KMS-11 (cell line): Measurements from ENCODE around the gene EME2.

Source experiments
- H2AFZ ChIP-seq: fragments of 200-600 bp; sonication (generic); 2 replicates; pipeline ENCODE4 v1.6.1; 2016; ENCODE audit warnings: antibody characterized with exemption, mixed run types, low read depth
- H3K27ac ChIP-seq: fragments of 200-600 bp; sonication (generic); 2 replicates; pipeline ENCODE4 v1.6.1; 2016; ENCODE audit warnings: mild to moderate bottlenecking, mixed run types
- H3K27me3 ChIP-seq: fragments of 200-600 bp; sonication (generic); 2 replicates; pipeline ENCODE4 v1.6.1; 2017; ENCODE audit warnings: mild to moderate bottlenecking, low read depth, mixed run types, moderate library complexity; ENCODE audit not compliant: insufficient read depth
- H3K36me3 ChIP-seq: fragments of 200-600 bp; sonication (generic); 2 replicates; pipeline ENCODE4 v1.6.1; 2017; ENCODE audit warnings: mild to moderate bottlenecking, mixed run types; ENCODE audit not compliant: insufficient read depth
- H3K4me1 ChIP-seq: fragments of 200-600 bp; sonication (generic); 2 replicates; pipeline ENCODE4 v1.6.1; 2016; ENCODE audit warnings: mild to moderate bottlenecking, low read depth, mixed run types; ENCODE audit not compliant: poor library complexity, severe bottlenecking
- H3K4me2 ChIP-seq: fragments of 200-600 bp; sonication (generic); 2 replicates; pipeline ENCODE4 v1.7.0; 2016; ENCODE audit warnings: mild to moderate bottlenecking, mixed run types
- H3K4me3 ChIP-seq: fragments of 200-600 bp; sonication (generic); IDR thresholded peaks from 2 replicates; pipeline ENCODE4 v1.6.1; 2017; ENCODE audit warnings: low read depth, low read length, mixed read lengths; ENCODE audit not compliant: insufficient read depth
- H3K79me2 ChIP-seq: fragments of 200-600 bp; sonication (generic); 2 replicates; pipeline ENCODE4 v1.6.1; 2016; ENCODE audit warnings: low read depth, mixed run types; ENCODE audit not compliant: insufficient read depth
- H3K9ac ChIP-seq: fragments of 200-600 bp; sonication (generic); 2 replicates; pipeline ENCODE4 v1.6.1; 2016; ENCODE audit warnings: mild to moderate bottlenecking, mixed run types
- H4K20me1 ChIP-seq: fragments of 200-600 bp; sonication (generic); 2 replicates; pipeline ENCODE4 v1.6.1; 2016; ENCODE audit warnings: mild to moderate bottlenecking, mixed run types; ENCODE audit not compliant: insufficient read depth
- TF ChIP-seq, protein P1 (sequence below): fragments of 200-600 bp; sonication (generic); conservative IDR thresholded peaks from 2 replicates; pipeline ENCODE4 v1.6.1; 2017; ENCODE audit warnings: low read depth, mild to moderate bottlenecking, antibody characterized with exemption, low read length, moderate library complexity, mixed read lengths

The EME2 gene

DNA sequence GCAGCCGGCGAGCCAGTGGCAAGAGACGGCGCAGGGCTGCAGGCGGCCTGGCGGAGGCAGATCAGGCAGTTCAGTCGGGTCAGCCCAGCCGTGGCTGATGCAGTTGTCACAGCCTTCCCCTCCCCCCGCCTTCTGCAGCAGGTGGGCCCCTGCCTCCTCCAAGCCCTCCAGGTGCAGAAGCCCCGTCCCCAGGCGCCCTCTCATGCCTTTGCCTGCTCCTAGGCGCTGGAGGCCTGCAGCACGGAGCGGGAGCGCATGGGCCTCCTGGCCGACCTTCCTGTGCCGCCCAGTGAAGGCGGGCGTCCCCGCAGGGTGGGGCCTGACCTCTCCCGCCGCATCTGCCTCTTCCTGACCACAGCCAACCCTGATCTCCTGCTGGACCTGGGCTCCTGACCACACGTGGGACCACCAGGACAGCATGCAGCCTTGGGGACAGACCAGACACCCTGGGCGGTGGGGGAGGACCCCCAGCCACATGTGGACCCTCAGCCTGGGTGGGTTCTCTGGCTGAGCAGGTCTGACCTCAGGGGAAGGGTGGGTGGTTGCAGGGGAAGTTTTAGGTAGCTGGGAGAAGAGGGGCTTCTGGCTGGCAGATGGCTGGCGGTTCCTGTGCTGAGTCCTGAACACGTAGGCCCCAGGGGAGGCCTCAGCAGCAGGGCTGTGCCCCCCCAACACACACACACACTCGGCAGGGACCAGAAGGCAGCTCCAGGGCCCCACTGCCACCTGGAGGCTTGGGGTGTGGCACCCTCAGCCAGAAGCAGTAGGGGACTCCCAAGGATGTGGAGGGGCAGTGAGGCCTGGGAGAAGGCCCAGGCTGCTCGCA is 3.4 kb downstream of the EME2 start:
- H3K9ac ChIP-seq: no peak overlapping the region
- TF ChIP-seq, protein P1, sequence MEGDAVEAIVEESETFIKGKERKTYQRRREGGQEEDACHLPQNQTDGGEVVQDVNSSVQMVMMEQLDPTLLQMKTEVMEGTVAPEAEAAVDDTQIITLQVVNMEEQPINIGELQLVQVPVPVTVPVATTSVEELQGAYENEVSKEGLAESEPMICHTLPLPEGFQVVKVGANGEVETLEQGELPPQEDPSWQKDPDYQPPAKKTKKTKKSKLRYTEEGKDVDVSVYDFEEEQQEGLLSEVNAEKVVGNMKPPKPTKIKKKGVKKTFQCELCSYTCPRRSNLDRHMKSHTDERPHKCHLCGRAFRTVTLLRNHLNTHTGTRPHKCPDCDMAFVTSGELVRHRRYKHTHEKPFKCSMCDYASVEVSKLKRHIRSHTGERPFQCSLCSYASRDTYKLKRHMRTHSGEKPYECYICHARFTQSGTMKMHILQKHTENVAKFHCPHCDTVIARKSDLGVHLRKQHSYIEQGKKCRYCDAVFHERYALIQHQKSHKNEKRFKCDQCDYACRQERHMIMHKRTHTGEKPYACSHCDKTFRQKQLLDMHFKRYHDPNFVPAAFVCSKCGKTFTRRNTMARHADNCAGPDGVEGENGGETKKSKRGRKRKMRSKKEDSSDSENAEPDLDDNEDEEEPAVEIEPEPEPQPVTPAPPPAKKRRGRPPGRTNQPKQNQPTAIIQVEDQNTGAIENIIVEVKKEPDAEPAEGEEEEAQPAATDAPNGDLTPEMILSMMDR: no peak
- H2AFZ ChIP-seq: no peak overlapping the region
- H3K4me1 ChIP-seq: peaks cover 17% of the 10 kb centered on the region
- no peak overlapping the region for H3K27ac ChIP-seq
- peaks cover 40% of the 10 kb centered on the region for H3K79me2 ChIP-seq
- no peaks in the 10 kb centered on the region for H3K27me3 ChIP-seq
- H3K4me2 ChIP-seq: no peak overlapping the region
- H3K36me3 ChIP-seq: no peaks in the 10 kb centered on the region
- no peaks in the 10 kb centered on the region for H4K20me1 ChIP-seq
- no peak overlapping the region for H3K4me3 ChIP-seq

DNA sequence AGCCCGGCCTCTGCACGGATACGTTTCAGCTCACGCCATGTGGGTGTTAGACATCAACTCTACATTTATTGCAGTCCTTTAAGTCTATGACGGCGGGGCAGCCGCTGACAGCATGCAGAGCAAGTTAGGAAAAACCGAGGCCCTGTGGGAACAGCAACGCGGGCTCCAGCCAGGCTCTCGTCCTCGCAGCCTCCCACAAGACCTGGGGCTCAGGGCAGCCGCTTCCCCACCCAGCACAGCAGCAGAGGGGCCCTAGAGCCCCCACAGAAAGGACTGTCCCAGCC is 4.0 kb downstream of the EME2 start:
- TF ChIP-seq, protein P1: no peak
- Histone ChIP-seq H3K9ac (no peak overlapping the region), H3K27me3 (no peaks in the 10 kb centered on the region), H3K79me2 (peaks cover 37% of the 10 kb centered on the region), H4K20me1 (no peaks in the 10 kb centered on the region), H3K4me3 (no peak overlapping the region), H3K36me3 (no peaks in the 10 kb centered on the region), H2AFZ (no peak overlapping the region), H3K4me1 (peaks cover 21% of the 10 kb centered on the region), H3K27ac (no peak overlapping the region), H3K4me2 (no peak overlapping the region)

DNA sequence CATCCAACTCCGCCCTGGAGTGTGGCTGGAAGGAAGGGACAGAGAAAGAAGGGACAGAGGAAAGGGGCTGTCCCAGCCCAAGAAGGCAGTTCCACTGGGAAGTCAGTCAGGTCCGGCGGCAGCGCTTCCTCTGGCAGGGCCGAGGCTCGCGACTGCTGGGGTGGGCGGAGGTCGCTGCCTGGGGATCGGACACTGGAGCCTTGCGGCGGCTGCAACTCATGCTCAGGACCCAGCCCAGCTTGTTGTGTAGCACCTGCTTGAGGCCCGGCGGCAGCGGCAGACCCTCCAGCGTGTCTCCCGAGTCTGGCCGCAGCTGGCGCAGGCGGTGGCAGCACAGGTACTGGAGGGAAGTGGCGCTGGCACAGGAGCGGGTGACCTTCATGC is 4.4 kb downstream of the EME2 start:
- Histone ChIP-seq H3K36me3 (no peaks in the 10 kb centered on the region), H3K9ac (no peak overlapping the region), H2AFZ (no peak overlapping the region), H3K79me2 (peaks cover 35% of the 10 kb centered on the region), H3K4me3 (no peak overlapping the region), H3K27ac (no peak overlapping the region), H3K4me2 (no peak overlapping the region), H3K4me1 (peaks cover 21% of the 10 kb centered on the region), H3K27me3 (no peaks in the 10 kb centered on the region), H4K20me1 (no peaks in the 10 kb centered on the region)
- TF ChIP-seq, protein P1: no peak

DNA sequence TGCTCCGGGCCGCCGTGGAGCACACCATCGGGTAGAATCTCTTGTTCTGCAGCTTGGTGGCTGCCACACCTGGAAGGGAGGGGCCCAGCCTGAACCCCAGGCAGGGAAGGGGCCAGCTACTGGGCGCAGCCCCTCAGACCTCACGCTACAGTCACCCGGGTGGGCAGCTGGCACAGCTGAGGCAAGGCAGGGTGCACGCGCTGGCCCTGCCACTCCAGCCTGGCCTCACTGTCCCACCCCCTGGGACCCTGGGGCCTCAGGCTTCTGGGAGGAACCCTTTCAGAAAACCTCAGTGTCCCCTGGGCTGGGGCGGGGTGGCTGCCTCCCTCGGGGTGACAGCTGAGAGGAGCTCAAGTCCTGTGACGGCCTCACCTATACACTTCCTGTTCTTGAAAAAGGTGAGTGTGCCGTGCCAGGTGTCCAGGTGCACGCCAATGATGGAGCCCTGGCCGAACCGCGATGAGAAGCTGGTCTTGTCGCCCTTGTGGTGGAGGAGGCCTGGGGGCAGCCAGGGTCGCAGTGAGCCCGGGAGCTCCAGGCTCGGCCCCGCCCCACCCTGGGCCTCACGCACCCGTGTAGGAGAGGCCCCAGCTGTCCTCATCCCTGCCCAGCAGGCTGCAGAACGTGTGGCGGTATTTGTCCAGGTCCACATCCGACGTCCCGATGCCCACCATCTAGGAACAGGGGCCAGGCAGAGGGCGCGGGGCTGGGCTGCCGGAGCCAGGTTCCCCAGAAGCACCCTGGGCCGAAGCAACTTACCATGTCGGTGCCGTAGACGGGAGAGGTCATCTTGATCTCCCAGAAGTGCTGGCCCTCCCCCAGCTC is 5.0 kb downstream of the EME2 start:
- Histone ChIP-seq H3K27me3 (no peaks in the 10 kb centered on the region), H3K4me3 (no peak overlapping the region), H4K20me1 (no peaks in the 10 kb centered on the region), H3K36me3 (no peaks in the 10 kb centered on the region), H3K79me2 (peaks cover 29% of the 10 kb centered on the region), H2AFZ (no peak overlapping the region), H3K27ac (no peak overlapping the region), H3K4me2 (no peak overlapping the region), H3K4me1 (peaks cover 21% of the 10 kb centered on the region), H3K9ac (no peak overlapping the region)
- TF ChIP-seq, protein P1: no peak
